K562 (cell line): ENCODE results near the gene RCC2. TPM values are rescaled to one million over a fixed set of nuclear protein-coding genes. Genes with fewer than 3 reads are reported as not detected.

Experiments used
- COPS2 ChIP-seq: fragments of 450-650 bp; conservative IDR thresholded peaks from 2 replicates; pipeline ENCODE4 v1.6.1; 2016; ENCODE audit warnings: mild to moderate bottlenecking, moderate library complexity
- E2F6 ChIP-seq, 2 experiments: IDR thresholded peaks; 2 replicates each; pipeline ENCODE4 v1.6.1; 2011; ENCODE audit warnings: borderline replicate concordance in 1 of 2, control low read depth in 1 of 2, low read depth in 1 of 2, low read length in 1 of 2, mild to moderate bottlenecking in 1 of 2, mixed read lengths in 1 of 2, moderate library complexity in 1 of 2; ENCODE audit not compliant: insufficient read depth in 1 of 2, insufficient read length in 1 of 2, poor library complexity in 1 of 2, severe bottlenecking in 1 of 2; ENCODE audit errors: extremely low read depth in 1 of 2
- ELF2 ChIP-seq: fragments of 250-450 bp; sonication (Bioruptor Pico); IDR thresholded peaks from 2 replicates; pipeline ENCODE4 v1.5.0; 2021; ENCODE audit warnings: mild to moderate bottlenecking
- ERF ChIP-seq: fragments of 450-650 bp; formaldehyde crosslinking; IDR thresholded peaks from 2 replicates; pipeline ENCODE4 v1.4.0; 2020; ENCODE audit warnings: mild to moderate bottlenecking, mixed read lengths
- FIP1L1 ChIP-seq: fragments of 200-400 bp; formaldehyde crosslinking; IDR thresholded peaks from 2 replicates; pipeline ENCODE4 v1.6.1; 2018; ENCODE audit warnings: mild to moderate bottlenecking, low read depth, low read length; ENCODE audit not compliant: poor library complexity, severe bottlenecking
- FOXA3 ChIP-seq, 2 experiments: fragments of 450-650 bp in 1 of 2; sonication (generic) in 1 of 2; formaldehyde crosslinking; IDR thresholded peaks in 1 of 2; conservative IDR thresholded peaks in 1 of 2; 2 replicates each; pipeline versions ENCODE4 v1.4.0 to v1.8.0; 2020 to 2022; ENCODE audit warnings: mild to moderate bottlenecking in 2 of 2, missing genetic modification reagents in 1 of 2
- KHSRP ChIP-seq: fragments of 450-650 bp; IDR thresholded peaks from 2 replicates; pipeline ENCODE4 v1.6.1; 2017
- MAFF ChIP-seq: IDR thresholded peaks from 2 replicates; pipeline ENCODE4 v1.6.1; 2012; ENCODE audit warnings: low read length, improper control_type of control experiment
- NFIX ChIP-seq: fragments of 250-450 bp; sonication (Bioruptor Pico); IDR thresholded peaks from 2 replicates; pipeline ENCODE4 v1.4.0; 2020; ENCODE audit warnings: low read depth, mild to moderate bottlenecking, moderate library complexity
- NR4A1 ChIP-seq, 2 experiments: fragments of 250-450 bp in 1 of 2; fragments of 450-650 bp in 1 of 2; sonication (Bioruptor Pico) in 1 of 2; IDR thresholded peaks; 2 replicates each; pipeline versions ENCODE4 v1.4.0 to v1.6.1; 2016 to 2020; ENCODE audit warnings: mild to moderate bottlenecking in 2 of 2, missing compliant biosample characterization in 1 of 2, missing genetic modification characterization in 1 of 2, moderate library complexity in 1 of 2
- POLR2G ChIP-seq: fragments of 200-400 bp; formaldehyde crosslinking; IDR thresholded peaks from 2 replicates; pipeline ENCODE4 v1.6.1; 2017; ENCODE audit warnings: low read depth, mild to moderate bottlenecking, antibody characterized with exemption, low read length, moderate library complexity
- PRMT5 ChIP-seq: sonication (generic); formaldehyde crosslinking; IDR thresholded peaks from 2 replicates; pipeline ENCODE4 v1.5.0; 2020; ENCODE audit warnings: missing genetic modification reagents
- RUNX1 ChIP-seq: sonication (generic); IDR thresholded peaks from 2 replicates; pipeline ENCODE4 v1.6.1; 2016; ENCODE audit warnings: antibody characterized with exemption, low read depth
- SAFB ChIP-seq: fragments of 200-400 bp; formaldehyde crosslinking; IDR thresholded peaks from 2 replicates; pipeline ENCODE4 v1.6.1; 2017; ENCODE audit warnings: low read depth, low read length, borderline replicate concordance
- SMARCE1 ChIP-seq: fragments of 450-650 bp; IDR thresholded peaks from 2 replicates; pipeline ENCODE4 v1.7.1; 2016; ENCODE audit warnings: mild to moderate bottlenecking
- TFAP4 ChIP-seq: sonication (generic); formaldehyde crosslinking; IDR thresholded peaks from 2 replicates; pipeline ENCODE4 v1.8.0; 2022; ENCODE audit warnings: missing genetic modification reagents, mild to moderate bottlenecking, moderate library complexity, borderline replicate concordance
- ZBTB49 ChIP-seq: sonication (generic); formaldehyde crosslinking; IDR thresholded peaks from 2 replicates; pipeline ENCODE4 v1.8.0; 2022; ENCODE audit warnings: missing genetic modification reagents, mild to moderate bottlenecking, borderline replicate concordance
- ZFP30 ChIP-seq: fragments of 250-450 bp; sonication (Bioruptor Pico); IDR thresholded peaks from 2 replicates; pipeline ENCODE4 v1.8.0; 2022; ENCODE audit warnings: moderate library complexity, mild to moderate bottlenecking, inconsistent platforms, borderline replicate concordance
- ZFPM2 ChIP-seq: fragments of 250-450 bp; sonication (Bioruptor Pico); IDR thresholded peaks from 2 replicates; pipeline ENCODE4 v1.5.1; 2022; ENCODE audit warnings: mild to moderate bottlenecking
- ZHX1 ChIP-seq: fragments of 150-350 bp; conservative IDR thresholded peaks from 2 replicates; pipeline ENCODE4 v1.6.1; 2014; ENCODE audit warnings: low read length
- ZNF165 ChIP-seq: fragments of 250-450 bp; sonication (Bioruptor Pico); IDR thresholded peaks from 2 replicates; pipeline ENCODE4 v1.4.0; 2020; ENCODE audit warnings: borderline replicate concordance
- ZNF24 ChIP-seq: fragments of 450-650 bp; IDR thresholded peaks from 2 replicates; pipeline ENCODE4 v1.6.1; 2016
- polyA plus RNA-seq, 8 experiments: library from polyadenylated mRNA; depleted of rRNA in 4 of 8; stranded (reverse) in 5 of 8; unstranded in 3 of 8; fragments of >200 nt; fragmentation: Nextera tagmentation in 2 of 8; fragmentation: Illumina TruSeq in 1 of 8; extraction: Ambion mirVana in 2 of 8; extraction: Trizol in 1 of 8; gene quantifications; 2 replicates each; pipeline versions ENCODE4 v1.2.1 to v1.2.3, GENCODE V29; 2011 to 2014; ENCODE audit warnings: inconsistent platforms in 1 of 8, missing spikeins in 1 of 8
- total RNA-seq, 7 experiments: library from RNA; depleted of rRNA in 6 of 7; stranded (reverse); fragments of >200 nt in 6 of 7; fragmentation: Illumina TruSeq in 2 of 7; extraction: Trizol in 2 of 7; gene quantifications; 2 replicates each; pipeline versions ENCODE4 v1.2.1 to v1.2.3, GENCODE V29; 2011 to 2021; ENCODE audit warnings: low replicate concordance in 1 of 7

Gene RCC2
- total and polyA plus RNA-seq, 9 of the 15 experiments (the other 6 are each of a cell fraction or from before 2014, with no cell fraction given) = 31.8 to 292 (median 116) TPM

GRCh38 chr1:17400725-17401341 is 38.6 kb downstream of the RCC2 start (continued):
- no peak for TF ChIP-seq COPS2
- TF ChIP-seq NFIX (CRISPR knock-in tag) = no peak
- no peak for TF ChIP-seq SMARCE1
- no peak for TF ChIP-seq ELF2 (CRISPR knock-in tag)
- no peak for TF ChIP-seq KHSRP
- no peak for TF ChIP-seq ZFP30 (CRISPR knock-in tag)
- TF ChIP-seq NR4A1 (CRISPR knock-in tag; IDR thresholded peaks at IDR 0.05) = no peak
- TF ChIP-seq NR4A1 (tag; IDR thresholded peaks at IDR 0.05) = no peak
- no peak for TF ChIP-seq ZNF165
- no peak for TF ChIP-seq POLR2G
- TF ChIP-seq ERF (CRISPR knock-in tag) = no peak
- TF ChIP-seq PRMT5 (CRISPR knock-in tag) = no peak
- peak; percentile 5; the same call in 1 of the 2 replicates for TF ChIP-seq TFAP4 (CRISPR knock-in tag)
- no peak for TF ChIP-seq ZNF24
- TF ChIP-seq FIP1L1 = no peak
- no peak for TF ChIP-seq ZBTB49 (CRISPR knock-in tag)
- TF ChIP-seq MAFF = no peak
- no peak for TF ChIP-seq ZHX1
- no peak for TF ChIP-seq RUNX1
- no peak for TF ChIP-seq E2F6 (IDR thresholded peaks at IDR 0.05; ENCODE audit: borderline replicate concordance in 1 of 2, extremely low read depth in 1 of 2, insufficient read depth in 1 of 2, insufficient read length in 1 of 2, low read depth in 1 of 2, low read length in 1 of 2, poor library complexity in 1 of 2, severe bottlenecking in 1 of 2)
- TF ChIP-seq ZFPM2 (CRISPR knock-in tag) = no peak
- TF ChIP-seq SAFB = no peak
- TF ChIP-seq FOXA3 (CRISPR knock-in tag; conservative IDR thresholded peaks at IDR 0.05 in 1 of 2, IDR thresholded peaks at IDR 0.05 in 1 of 2) = no peak
